H1 (cell line): ENCODE results near the gene NFKBIE.

Experiments used
- BACH1 ChIP-seq: IDR thresholded peaks from 2 replicates; pipeline ENCODE4 v1.6.1; 2012; ENCODE audit warnings: low read length, improper control_type of control experiment
- CBX8 ChIP-seq: fragments of 300-800, 300-1000 bp; sonication (generic); IDR thresholded peaks from 2 replicates; pipeline ENCODE4 v1.7.1; 2016; ENCODE audit warnings: low read depth, low read length, borderline replicate concordance
- CEBPB ChIP-seq: IDR thresholded peaks from 2 replicates; pipeline ENCODE4 v1.6.1; 2012; ENCODE audit warnings: low read depth, low read length
- CTCF ChIP-seq, 3 experiments: IDR thresholded peaks; 1 replicate in 2 of 3; 2 replicates in 1 of 3; pipeline versions ENCODE4 v1.5.1 to v1.6.1; 2011; ENCODE audit warnings: low read length in 3 of 3, mild to moderate bottlenecking in 3 of 3, inconsistent platforms in 2 of 3, low read depth in 1 of 3, moderate library complexity in 1 of 3; ENCODE audit not compliant: insufficient read depth in 1 of 3; ENCODE audit errors: control extremely low read depth in 1 of 3
- EZH2 ChIP-seq: fragments of 200-600 bp; sonication (generic); IDR thresholded peaks from 2 replicates; pipeline ENCODE4 v1.7.1; 2012; ENCODE audit warnings: low read depth, mild to moderate bottlenecking, moderate library complexity, low read length, inconsistent platforms; ENCODE audit not compliant: severe bottlenecking
- JUN ChIP-seq: IDR thresholded peaks from 2 replicates; pipeline ENCODE4 v1.6.1; 2011; ENCODE audit warnings: low read depth, mild to moderate bottlenecking, improper control_type of control experiment, low read length
- MAX ChIP-seq: IDR thresholded peaks from 2 replicates; pipeline ENCODE4 v1.6.1; 2012; ENCODE audit warnings: inconsistent platforms
- NANOG ChIP-seq: IDR thresholded peaks from 2 replicates; pipeline ENCODE4 v1.6.1; 2011; ENCODE audit warnings: low read length, low read depth, mild to moderate bottlenecking, inconsistent platforms; ENCODE audit not compliant: insufficient read depth, poor library complexity, severe bottlenecking
- POLR2A ChIP-seq, 2 experiments: IDR thresholded peaks; 1 replicate in 1 of 2; 2 replicates in 1 of 2; pipeline ENCODE4 v1.6.1; 2011; ENCODE audit warnings: low read depth in 2 of 2, low read length in 2 of 2, mild to moderate bottlenecking in 2 of 2; ENCODE audit errors: control extremely low read depth in 1 of 2
- POLR2AphosphoS5 ChIP-seq: IDR thresholded peaks from 2 replicates; pipeline ENCODE4 v1.6.1; 2011; ENCODE audit warnings: low read depth, low read length
- TAF1 ChIP-seq: IDR thresholded peaks from 2 replicates; pipeline ENCODE4 v1.6.1; 2011; ENCODE audit warnings: mild to moderate bottlenecking, low read depth, low read length
- TBP ChIP-seq: IDR thresholded peaks from 2 replicates; pipeline ENCODE4 v1.6.1; 2011; ENCODE audit warnings: low read depth, low read length, improper control_type of control experiment
- USF2 ChIP-seq: IDR thresholded peaks from 2 replicates; pipeline ENCODE4 v1.6.1; 2011; ENCODE audit warnings: low read length, improper control_type of control experiment

GRCh38 chr6:44291841-44292240 lies 26.5 kb upstream of the NFKBIE start:
- TF ChIP-seq POLR2A (IDR thresholded peaks at IDR 0.05; ENCODE audit: control extremely low read depth in 1 of 2, low read depth in 2 of 2, low read length in 2 of 2) (no peak), CTCF (IDR thresholded peaks at IDR 0.05; ENCODE audit: control extremely low read depth in 1 of 3, insufficient read depth in 1 of 3, low read depth in 1 of 3, low read length in 3 of 3) (no peak), BACH1 (no peak), TAF1 (no peak), TBP (no peak), USF2 (no peak), NANOG (no peak), CEBPB (no peak), EZH2 (no peak), JUN (no peak), MAX (no peak), POLR2AphosphoS5 (no peak), CBX8 (no peak)
